ENCODE measurements around the gene TBC1D16. TPM values are rescaled to one million over a fixed set of nuclear protein-coding genes. Genes with fewer than 3 reads are reported as not detected.

Gene TBC1D16
- total RNA-seq, 1 experiment from 2014 or later: 85.8 TPM

DNA sequence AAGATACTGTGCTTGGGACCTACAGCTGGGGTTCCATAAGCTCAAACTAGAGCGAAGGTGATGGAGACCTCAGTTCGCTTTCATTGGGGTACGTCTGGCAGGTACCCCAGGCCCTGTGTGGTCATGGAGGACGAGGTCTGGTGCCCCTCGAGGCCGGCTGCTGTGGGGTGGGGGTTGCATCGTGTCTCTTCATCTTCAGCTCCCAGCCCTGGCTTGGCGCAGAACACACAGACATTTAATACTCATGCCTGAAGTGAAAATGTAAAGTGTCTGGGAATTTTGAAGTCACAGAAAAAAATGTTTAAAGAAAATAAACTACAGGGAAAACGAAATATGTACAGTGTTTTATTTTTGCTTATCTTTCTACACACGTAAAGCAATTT, 80.5 kb downstream of the TBC1D16 start:
- Mint-ChIP-seq H3K4me3 (no peak overlapping the region), H3K9me3 (peaks cover 0 to 4% of the 10 kb centered on the region in 2 experiments; a peak in 1 of 5 replicates), H3K4me1 (peaks cover 55 to 78% of the 10 kb centered on the region in 2 experiments), H3K27ac (peak overlapping the region in 1 of 3 experiments; percentile 68; a peak in 1 of 7 replicates), H3K36me3 (ENCODE audit: insufficient read depth in 1 of 3, low read depth in 3 of 3) (no peaks in the 10 kb centered on the region; a peak in 1 of 7 replicates), H3K27me3 (ENCODE audit: low read depth) (no peaks in the 10 kb centered on the region; the same call in 1 of the 2 replicates)
- Histone ChIP-seq H4K20me1 (ENCODE audit: control insufficient read depth, insufficient read depth, insufficient read length) (no peaks in the 10 kb centered on the region), H3K18ac (ENCODE audit: insufficient read length, low read depth, low read length) (no peak overlapping the region), H2BK20ac (ENCODE audit: low read depth, low read length, poor library complexity, severe bottlenecking) (no peak overlapping the region), H3K4me2 (ENCODE audit: insufficient read depth, insufficient read length, low read length) (no peak overlapping the region), H3K9ac (ENCODE audit: extremely low read depth, insufficient read length, low read length) (no peak overlapping the region), H3T11ph (ENCODE audit: low read length) (no peak overlapping the region), H3K27ac (ENCODE audit: insufficient read length, low read depth, low read length) (no peak overlapping the region), H3K27me3 (ENCODE audit: insufficient read depth, low read length) (no peaks in the 10 kb centered on the region), H4K91ac (ENCODE audit: insufficient read length, low read depth, low read length) (no peak overlapping the region), H4K5ac (ENCODE audit: insufficient read length, low read depth, low read length) (no peak overlapping the region), H2BK120ac (ENCODE audit: low read depth, low read length, poor library complexity, severe bottlenecking) (no peak overlapping the region), H3K23me2 (ENCODE audit: insufficient read length, low read depth, low read length, poor library complexity, severe bottlenecking) (peaks cover 4% of the 10 kb centered on the region), H3K79me1 (ENCODE audit: insufficient read depth, low read depth, low read length, poor library complexity, severe bottlenecking) (no peaks in the 10 kb centered on the region), H3K4ac (ENCODE audit: low read depth, low read length) (no peak overlapping the region), H2AFZ (ENCODE audit: low read length) (no peak overlapping the region), H3K9me3 (ENCODE audit: control insufficient read depth, low read depth, low read length) (no peaks in the 10 kb centered on the region), H3K56ac (ENCODE audit: insufficient read length, low read depth, low read length) (no peak overlapping the region), H3K23ac (ENCODE audit: insufficient read length, low read depth, low read length) (no peak overlapping the region), H4K8ac (replicated peaks; ENCODE audit: insufficient read length, low read depth, low read length) (no peak overlapping the region), H3K79me2 (ENCODE audit: insufficient read depth, low read length) (no peaks in the 10 kb centered on the region; the same call in 1 of the 2 replicates), H2BK5ac (ENCODE audit: insufficient read length, low read length) (no peak overlapping the region), H2BK12ac (ENCODE audit: insufficient read length, low read depth, low read length) (no peak overlapping the region), H3K14ac (ENCODE audit: insufficient read depth, low read length) (no peak overlapping the region), H2BK15ac (ENCODE audit: low read depth, low read length) (no peak overlapping the region), H2AK5ac (ENCODE audit: insufficient read length, low read length) (no peak overlapping the region), H3K4me1 (ENCODE audit: insufficient read depth, low read length) (peaks cover 3% of the 10 kb centered on the region; the same call in 1 of the 2 replicates)
- TF ChIP-seq, protein P1, sequence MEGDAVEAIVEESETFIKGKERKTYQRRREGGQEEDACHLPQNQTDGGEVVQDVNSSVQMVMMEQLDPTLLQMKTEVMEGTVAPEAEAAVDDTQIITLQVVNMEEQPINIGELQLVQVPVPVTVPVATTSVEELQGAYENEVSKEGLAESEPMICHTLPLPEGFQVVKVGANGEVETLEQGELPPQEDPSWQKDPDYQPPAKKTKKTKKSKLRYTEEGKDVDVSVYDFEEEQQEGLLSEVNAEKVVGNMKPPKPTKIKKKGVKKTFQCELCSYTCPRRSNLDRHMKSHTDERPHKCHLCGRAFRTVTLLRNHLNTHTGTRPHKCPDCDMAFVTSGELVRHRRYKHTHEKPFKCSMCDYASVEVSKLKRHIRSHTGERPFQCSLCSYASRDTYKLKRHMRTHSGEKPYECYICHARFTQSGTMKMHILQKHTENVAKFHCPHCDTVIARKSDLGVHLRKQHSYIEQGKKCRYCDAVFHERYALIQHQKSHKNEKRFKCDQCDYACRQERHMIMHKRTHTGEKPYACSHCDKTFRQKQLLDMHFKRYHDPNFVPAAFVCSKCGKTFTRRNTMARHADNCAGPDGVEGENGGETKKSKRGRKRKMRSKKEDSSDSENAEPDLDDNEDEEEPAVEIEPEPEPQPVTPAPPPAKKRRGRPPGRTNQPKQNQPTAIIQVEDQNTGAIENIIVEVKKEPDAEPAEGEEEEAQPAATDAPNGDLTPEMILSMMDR (conservative IDR thresholded peaks at IDR 0.05): no peak
- no peak for DNase-seq
- no CpG with 5 or more reads among the region's 10 CpGs for WGBS (ENCODE audit: extremely low coverage, insufficient read length, low lambda C conversion rate)
